NB4 (cell line): ENCODE results near the gene INTS6.

Source experiments
- DNase-seq: peaks from one replicate; pipeline ENCODE4 v3.0.0; 2010; ENCODE audit warnings: low read depth
- H3K4me3 ChIP-seq: one replicate; pipeline ENCODE4 v1.5.1; 2011; ENCODE audit warnings: mild to moderate bottlenecking, low read depth, low read length, moderate library complexity
- MAX ChIP-seq: IDR thresholded peaks from 2 replicates; pipeline ENCODE4 v1.6.1; 2011; ENCODE audit warnings: low read depth, low read length
- MYC ChIP-seq: IDR thresholded peaks from 2 replicates; pipeline ENCODE4 v1.6.1; 2011; ENCODE audit warnings: low read depth, low read length
- POLR2A ChIP-seq: IDR thresholded peaks from 2 replicates; pipeline ENCODE4 v1.6.1; 2011; ENCODE audit warnings: mild to moderate bottlenecking; ENCODE audit not compliant: insufficient read length; ENCODE audit errors: extremely low read depth
- TF ChIP-seq, protein P1 (sequence below): IDR thresholded peaks from one replicate; pipeline ENCODE4 v1.5.1; 2012; ENCODE audit warnings: low read depth, low read length

INTS6 gene

DNA sequence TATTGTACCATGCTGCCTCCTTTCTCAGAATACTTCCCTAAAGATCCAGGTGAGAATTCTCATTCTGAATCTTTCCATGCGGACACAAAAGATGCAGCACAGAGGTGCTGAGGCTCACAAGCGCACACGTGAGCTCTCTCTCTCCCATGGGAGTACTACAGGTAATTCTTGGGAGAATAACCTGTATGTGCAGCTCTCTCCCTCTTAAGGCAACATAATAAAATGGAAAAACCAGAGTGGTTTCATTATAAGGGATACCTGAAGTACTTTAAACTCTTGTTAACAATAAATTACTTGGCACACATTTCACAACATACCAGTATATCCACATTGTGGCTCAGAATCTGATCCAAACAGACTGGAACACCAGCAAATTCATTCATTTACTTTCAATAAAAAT, 40.4 kb downstream of the INTS6 start:
- no peak for TF ChIP-seq POLR2A
- no peak for TF ChIP-seq MAX
- no peak for TF ChIP-seq MYC
- TF ChIP-seq, protein P1, sequence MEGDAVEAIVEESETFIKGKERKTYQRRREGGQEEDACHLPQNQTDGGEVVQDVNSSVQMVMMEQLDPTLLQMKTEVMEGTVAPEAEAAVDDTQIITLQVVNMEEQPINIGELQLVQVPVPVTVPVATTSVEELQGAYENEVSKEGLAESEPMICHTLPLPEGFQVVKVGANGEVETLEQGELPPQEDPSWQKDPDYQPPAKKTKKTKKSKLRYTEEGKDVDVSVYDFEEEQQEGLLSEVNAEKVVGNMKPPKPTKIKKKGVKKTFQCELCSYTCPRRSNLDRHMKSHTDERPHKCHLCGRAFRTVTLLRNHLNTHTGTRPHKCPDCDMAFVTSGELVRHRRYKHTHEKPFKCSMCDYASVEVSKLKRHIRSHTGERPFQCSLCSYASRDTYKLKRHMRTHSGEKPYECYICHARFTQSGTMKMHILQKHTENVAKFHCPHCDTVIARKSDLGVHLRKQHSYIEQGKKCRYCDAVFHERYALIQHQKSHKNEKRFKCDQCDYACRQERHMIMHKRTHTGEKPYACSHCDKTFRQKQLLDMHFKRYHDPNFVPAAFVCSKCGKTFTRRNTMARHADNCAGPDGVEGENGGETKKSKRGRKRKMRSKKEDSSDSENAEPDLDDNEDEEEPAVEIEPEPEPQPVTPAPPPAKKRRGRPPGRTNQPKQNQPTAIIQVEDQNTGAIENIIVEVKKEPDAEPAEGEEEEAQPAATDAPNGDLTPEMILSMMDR: no peak
- H3K4me3 ChIP-seq: no peak overlapping the region
- DNase-seq: no peak

DNA sequence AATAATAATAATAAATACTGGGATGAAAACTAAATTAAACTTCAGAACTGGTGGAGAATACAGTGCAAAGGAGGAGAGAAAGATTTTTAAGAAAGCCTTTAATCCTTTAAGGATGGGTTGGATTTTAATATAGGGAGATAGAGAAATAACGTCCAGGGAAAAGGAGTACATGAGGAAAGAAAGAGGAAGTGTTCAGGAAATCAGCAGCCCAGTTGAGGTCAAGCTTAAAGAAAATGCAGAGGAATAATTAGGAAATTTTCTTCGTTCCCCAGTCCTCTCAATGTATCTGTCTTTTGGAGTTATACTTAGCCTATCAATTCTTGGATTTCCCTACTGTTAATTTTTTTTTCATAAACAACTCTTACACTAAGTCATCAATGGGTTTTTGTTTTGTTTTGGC, 47.7 kb downstream of the INTS6 start:
- TF ChIP-seq MAX: no peak
- TF ChIP-seq, protein P1: no peak
- no peak for TF ChIP-seq MYC
- no peak for TF ChIP-seq POLR2A
- no peak for DNase-seq
- no peak overlapping the region for H3K4me3 ChIP-seq

GRCh38 chr13:51397262-51397941, 55.4 kb downstream of the INTS6 start:
- TF ChIP-seq, protein P1: no peak
- TF ChIP-seq MAX (no peak), POLR2A (no peak), MYC (no peak)
- H3K4me3 ChIP-seq: no peak overlapping the region
- peak; percentile 9 for DNase-seq

GRCh38 chr13:51396352-51396751, 56.5 kb downstream of the INTS6 start:
- TF ChIP-seq MYC (no peak; the same call in 1 of the 2 replicates), MAX (peak; percentile 32; the same call in 1 of the 2 replicates), POLR2A (no peak)
- TF ChIP-seq, protein P1: no peak
- peak; percentile 79 for DNase-seq
- H3K4me3 ChIP-seq: no peak overlapping the region

GRCh38 chr13:51394724-51395123, 58.1 kb downstream of the INTS6 start:
- no peak for DNase-seq
- no peak for TF ChIP-seq MYC
- no peak for TF ChIP-seq POLR2A
- no peak for TF ChIP-seq MAX
- TF ChIP-seq, protein P1: no peak
- H3K4me3 ChIP-seq: no peak overlapping the region
